Natural killer cell (primary cell): ENCODE results near the gene MTMR11. TPM values are rescaled to one million over a fixed set of nuclear protein-coding genes. Genes with fewer than 3 reads are reported as not detected.

ENCODE experiments used
- ATAC-seq, 3 donors: fragments of 150-1000 bp in 2 of 3; fragments of 200-7000 bp in 1 of 3; cut with Tn5 transposase; 1 replicate in 1 of 3; 2 replicates in 2 of 3; pipeline ENCODE4 v1.10.0; 2021; ENCODE audit warnings: mild to moderate bottlenecking in 2 of 3, moderate library complexity in 2 of 3
- DNase-seq, 2 donors: peaks; one replicate each; pipeline versions ENCODE4 v3.0.0 to v3.0.0-alpha.2; 2013 to 2021; ENCODE audit warnings: mixed read lengths in 1 of 2
- H3K27ac ChIP-seq: one replicate; pipeline ENCODE4 v1.5.1; 2013; ENCODE audit warnings: mild to moderate bottlenecking, low read length
- H3K27me3 ChIP-seq: one replicate; pipeline ENCODE4 v1.6.1; 2013; ENCODE audit warnings: low read length; ENCODE audit not compliant: control insufficient read depth, insufficient read depth
- H3K36me3 ChIP-seq: one replicate; pipeline ENCODE4 v1.6.1; 2013; ENCODE audit warnings: low read length; ENCODE audit not compliant: control insufficient read depth, insufficient read depth
- H3K4me1 ChIP-seq: one replicate; pipeline ENCODE4 v1.6.1; 2013; ENCODE audit warnings: low read length; ENCODE audit not compliant: control insufficient read depth, insufficient read depth
- H3K4me3 ChIP-seq: one replicate; pipeline ENCODE4 v1.5.1; 2013; ENCODE audit warnings: low read length
- H3K9me3 ChIP-seq: one replicate; pipeline ENCODE4 v1.6.1; 2013; ENCODE audit warnings: low read length; ENCODE audit not compliant: control insufficient read depth, insufficient read depth
- H3K27ac Mint-ChIP-seq, 2 donors: one replicate each; pipeline ENCODE4 v1.8.0; 2022; ENCODE audit warnings: mild to moderate bottlenecking in 2 of 2, mixed read lengths in 2 of 2, moderate library complexity in 1 of 2
- H3K27me3 Mint-ChIP-seq, 2 donors: one replicate each; pipeline ENCODE4 v1.8.0; 2022; ENCODE audit warnings: low read depth in 2 of 2, mixed read lengths in 2 of 2
- H3K36me3 Mint-ChIP-seq: one replicate; pipeline ENCODE4 v1.8.0; 2022; ENCODE audit warnings: mixed read lengths
- H3K4me1 Mint-ChIP-seq, 2 donors: one replicate each; pipeline ENCODE4 v1.8.0; 2022; ENCODE audit warnings: mixed read lengths in 2 of 2
- H3K4me3 Mint-ChIP-seq: one replicate; pipeline ENCODE4 v1.8.0; 2022; ENCODE audit warnings: mild to moderate bottlenecking, moderate library complexity, mixed read lengths
- H3K9me3 Mint-ChIP-seq, 2 donors: one replicate each; pipeline ENCODE4 v1.8.0; 2022; ENCODE audit warnings: mixed read lengths in 2 of 2
- CTCF ChIP-seq: fragments of 200-600 bp; IDR thresholded peaks from one replicate; pipeline ENCODE4 v1.8.0; 2022; ENCODE audit warnings: antibody characterized with exemption
- WGBS: methylation state at CpG from one replicate; pipeline ENCODE4 v1.1.7; 2013; ENCODE audit warnings: missing lambda C conversion rate; ENCODE audit not compliant: insufficient coverage; 5-methylcytosine and 5-hydroxymethylcytosine counted together
- intact Hi-C: fragments of 100-400 bp; cut with micrococcal nuclease; formaldehyde crosslinking; loops from one replicate; pipeline ENCODE4 v1.14.2; 2022
- total RNA-seq, 4 donors: library from RNA; stranded (reverse); fragments of 120-200 nt in 1 of 4; gene quantifications; one replicate each; pipeline versions ENCODE4 v1.2.3 to v1.2.4, GENCODE V29; 2013 to 2022

Gene MTMR11
- total RNA-seq, 3 donors from 2014 or later (not counting 1 experiment from before 2014, with no cell fraction given): 1.8 to 3.0 (median 2.9) TPM

GRCh38 chr1:149937759-149938158 is 1.1 kb upstream of the MTMR11 start:
- peaks cover 3 to 7% of the 10 kb centered on the region in 2 donors for H3K27me3 Mint-ChIP-seq
- intact Hi-C loops: no loop called here
- Histone ChIP-seq H3K4me3 (no peak overlapping the region), H3K4me1 (peaks cover 7% of the 10 kb centered on the region), H3K27me3 (no peaks in the 10 kb centered on the region), H3K9me3 (no peaks in the 10 kb centered on the region), H3K36me3 (no peaks in the 10 kb centered on the region), H3K27ac (no peak overlapping the region)
- TF ChIP-seq CTCF: no peak
- ATAC-seq (no peak), DNase-seq (no peak)
- H3K4me3 Mint-ChIP-seq: no peak overlapping the region
- H3K4me1 Mint-ChIP-seq: peaks cover 0 to 8% of the 10 kb centered on the region in 2 donors
- no peaks in the 10 kb centered on the region for H3K9me3 Mint-ChIP-seq
- H3K36me3 Mint-ChIP-seq: no peaks in the 10 kb centered on the region
- H3K27ac Mint-ChIP-seq: no peak overlapping the region

GRCh38 chr1:149936992-149937705 is 470 bp upstream of the MTMR11 start:
- Mint-ChIP-seq H3K9me3 (no peaks in the 10 kb centered on the region), H3K4me1 (peaks cover 0 to 8% of the 10 kb centered on the region in 2 donors), H3K36me3 (no peaks in the 10 kb centered on the region), H3K27me3 (peaks cover 3 to 7% of the 10 kb centered on the region in 2 donors), H3K4me3 (no peak overlapping the region), H3K27ac (no peak overlapping the region)
- Histone ChIP-seq H3K36me3 (no peaks in the 10 kb centered on the region), H3K9me3 (no peaks in the 10 kb centered on the region), H3K4me1 (peaks cover 7% of the 10 kb centered on the region), H3K27ac (no peak overlapping the region), H3K4me3 (no peak overlapping the region), H3K27me3 (no peaks in the 10 kb centered on the region)
- DNase-seq (no peak), ATAC-seq (no peak)
- WGBS: 95% methylated on average over 5 of the region's 8 CpGs
- intact Hi-C loops: no loop called here
- TF ChIP-seq CTCF: no peak

- Histone ChIP-seq H3K4me1 (peaks cover 7% of the 10 kb centered on the region), H3K36me3 (no peaks in the 10 kb centered on the region), H3K4me3 (no peak overlapping the region), H3K27me3 (no peaks in the 10 kb centered on the region), H3K27ac (no peak overlapping the region), H3K9me3 (no peaks in the 10 kb centered on the region)
- DNase-seq (no peak), ATAC-seq (no peak)
- TF ChIP-seq CTCF: no peak
- Mint-ChIP-seq H3K27ac (no peak overlapping the region), H3K9me3 (no peaks in the 10 kb centered on the region), H3K36me3 (no peaks in the 10 kb centered on the region), H3K27me3 (peaks cover 9 to 13% of the 10 kb centered on the region in 2 donors), H3K4me1 (peaks cover 2 to 12% of the 10 kb centered on the region in 2 donors), H3K4me3 (no peak overlapping the region)
- WGBS: 87% methylated on average over 2 of the region's 2 CpGs
- intact Hi-C loops: no loop called here
These were observed 2.3 kb downstream of the MTMR11 start for GRCh38 chr1:149934356-149934755.

- no peak for DNase-seq
- Mint-ChIP-seq H3K27me3 (peaks cover 9 to 13% of the 10 kb centered on the region in 2 donors), H3K9me3 (no peaks in the 10 kb centered on the region), H3K27ac (no peak overlapping the region), H3K4me3 (no peak overlapping the region), H3K36me3 (no peaks in the 10 kb centered on the region), H3K4me1 (peaks cover 13 to 23% of the 10 kb centered on the region in 2 donors)
- no peak for ATAC-seq
- Histone ChIP-seq H3K4me1 (peaks cover 12% of the 10 kb centered on the region), H3K9me3 (no peaks in the 10 kb centered on the region), H3K27ac (no peak overlapping the region), H3K4me3 (no peak overlapping the region), H3K36me3 (no peaks in the 10 kb centered on the region), H3K27me3 (no peaks in the 10 kb centered on the region)
- WGBS: 98% methylated on average over 4 of the region's 4 CpGs
- TF ChIP-seq CTCF: no peak
- intact Hi-C loops: no loop called here
These were observed 3.5 kb downstream of the MTMR11 start for GRCh38 chr1:149933208-149933607.
